ENCODE data around the gene DSC2. TPM values are rescaled to one million over a fixed set of nuclear protein-coding genes. Genes with fewer than 3 reads are reported as not detected.

DSC2 gene
- total RNA-seq, 1 experiment from 2014 or later, result not detected

- Histone ChIP-seq H3K27me3 (no peaks in the 10 kb centered on the region), H3K9me3 (replicated peaks) (no peaks in the 10 kb centered on the region), H3K4me3 (no peak overlapping the region), H3K36me3 (no peaks in the 10 kb centered on the region), H3K27ac (no peak overlapping the region), H3K4me1 (no peaks in the 10 kb centered on the region)
- no peak for DNase-seq
Observed at GRCh38 chr18:31103423-31103822, 1.2 kb upstream of the DSC2 start.

GRCh38 chr18:31102941-31103340 is 720 bp upstream of the DSC2 start:
- DNase-seq, result no peak
- no peaks in the 10 kb centered on the region for H3K27me3 ChIP-seq
- no peak overlapping the region for H3K27ac ChIP-seq
- no peaks in the 10 kb centered on the region for H3K36me3 ChIP-seq
- no peaks in the 10 kb centered on the region for H3K4me1 ChIP-seq
- H3K4me3 ChIP-seq, result no peak overlapping the region
- no peaks in the 10 kb centered on the region for H3K9me3 ChIP-seq (replicated peaks)

- Histone ChIP-seq H3K27me3 (no peaks in the 10 kb centered on the region), H3K27ac (no peak overlapping the region), H3K9me3 (replicated peaks) (no peaks in the 10 kb centered on the region), H3K36me3 (no peaks in the 10 kb centered on the region), H3K4me3 (no peak overlapping the region), H3K4me1 (no peaks in the 10 kb centered on the region)
- DNase-seq, result no peak
Observed at GRCh38 chr18:31101183-31102024, 817 bp downstream of the DSC2 start.

GRCh38 chr18:31100436-31101182 is 1.6 kb downstream of the DSC2 start:
- DNase-seq, result no peak
- no peak overlapping the region for H3K27ac ChIP-seq
- H3K9me3 ChIP-seq (replicated peaks), result no peaks in the 10 kb centered on the region
- no peaks in the 10 kb centered on the region for H3K36me3 ChIP-seq
- H3K27me3 ChIP-seq, result no peaks in the 10 kb centered on the region
- no peaks in the 10 kb centered on the region for H3K4me1 ChIP-seq
- H3K4me3 ChIP-seq, result no peak overlapping the region

GRCh38 chr18:31099450-31100230 is 2.6 kb downstream of the DSC2 start:
- DNase-seq, result no peak
- Histone ChIP-seq H3K27me3 (no peaks in the 10 kb centered on the region), H3K4me3 (no peak overlapping the region), H3K27ac (no peak overlapping the region), H3K9me3 (replicated peaks) (no peaks in the 10 kb centered on the region), H3K4me1 (no peaks in the 10 kb centered on the region), H3K36me3 (no peaks in the 10 kb centered on the region)

- Histone ChIP-seq H3K9me3 (replicated peaks) (no peaks in the 10 kb centered on the region), H3K27ac (no peak overlapping the region), H3K4me1 (no peaks in the 10 kb centered on the region), H3K36me3 (no peaks in the 10 kb centered on the region), H3K4me3 (no peak overlapping the region), H3K27me3 (no peaks in the 10 kb centered on the region)
- no peak for DNase-seq
Observed at GRCh38 chr18:31098878-31099277, 3.3 kb downstream of the DSC2 start.

GRCh38 chr18:31097666-31098065 is 4.6 kb downstream of the DSC2 start:
- Histone ChIP-seq H3K4me3 (no peak overlapping the region), H3K4me1 (no peaks in the 10 kb centered on the region), H3K36me3 (no peaks in the 10 kb centered on the region), H3K9me3 (replicated peaks) (no peaks in the 10 kb centered on the region), H3K27me3 (no peaks in the 10 kb centered on the region), H3K27ac (no peak overlapping the region)
- DNase-seq, result no peak

- Histone ChIP-seq H3K4me1 (no peaks in the 10 kb centered on the region), H3K4me3 (no peak overlapping the region), H3K9me3 (replicated peaks) (no peaks in the 10 kb centered on the region), H3K27me3 (no peaks in the 10 kb centered on the region), H3K27ac (no peak overlapping the region), H3K36me3 (no peaks in the 10 kb centered on the region)
- no peak for DNase-seq
Observed at GRCh38 chr18:31093880-31094279, 8.3 kb downstream of the DSC2 start.

GRCh38 chr18:31093294-31093693 is 8.9 kb downstream of the DSC2 start:
- Histone ChIP-seq H3K4me3 (no peak overlapping the region), H3K4me1 (no peaks in the 10 kb centered on the region), H3K27ac (no peak overlapping the region), H3K9me3 (replicated peaks) (no peaks in the 10 kb centered on the region), H3K36me3 (no peaks in the 10 kb centered on the region), H3K27me3 (no peaks in the 10 kb centered on the region)
- no peak for DNase-seq

GRCh38 chr18:31091350-31091749 is 10.9 kb downstream of the DSC2 start:
- no peak overlapping the region for H3K27ac ChIP-seq
- no peak overlapping the region for H3K4me3 ChIP-seq
- H3K36me3 ChIP-seq, result no peaks in the 10 kb centered on the region
- no peak for DNase-seq
- H3K27me3 ChIP-seq, result no peaks in the 10 kb centered on the region
- H3K4me1 ChIP-seq, result no peaks in the 10 kb centered on the region
- H3K9me3 ChIP-seq (replicated peaks), result no peaks in the 10 kb centered on the region

- Histone ChIP-seq H3K4me3 (no peak overlapping the region), H3K36me3 (no peaks in the 10 kb centered on the region), H3K4me1 (no peaks in the 10 kb centered on the region), H3K9me3 (replicated peaks) (no peaks in the 10 kb centered on the region), H3K27ac (no peak overlapping the region), H3K27me3 (no peaks in the 10 kb centered on the region)
- no peak for DNase-seq
Observed at GRCh38 chr18:31088532-31088931, 13.7 kb downstream of the DSC2 start.

GRCh38 chr18:31079973-31080372 is 22.2 kb downstream of the DSC2 start:
- Histone ChIP-seq H3K4me1 (no peaks in the 10 kb centered on the region), H3K4me3 (no peak overlapping the region), H3K27me3 (no peaks in the 10 kb centered on the region), H3K27ac (no peak overlapping the region), H3K9me3 (replicated peaks) (no peaks in the 10 kb centered on the region), H3K36me3 (no peaks in the 10 kb centered on the region)
- no peak for DNase-seq

- H3K9me3 ChIP-seq (replicated peaks), result no peaks in the 10 kb centered on the region
- DNase-seq, result no peak
- no peak overlapping the region for H3K4me3 ChIP-seq
- H3K27me3 ChIP-seq, result no peaks in the 10 kb centered on the region
- H3K27ac ChIP-seq, result no peak overlapping the region
- no peaks in the 10 kb centered on the region for H3K36me3 ChIP-seq
- H3K4me1 ChIP-seq, result no peaks in the 10 kb centered on the region
Observed at GRCh38 chr18:31077878-31078277, 24.3 kb downstream of the DSC2 start.

- H3K4me1 ChIP-seq, result no peaks in the 10 kb centered on the region
- H3K36me3 ChIP-seq, result no peaks in the 10 kb centered on the region
- no peak overlapping the region for H3K27ac ChIP-seq
- no peaks in the 10 kb centered on the region for H3K27me3 ChIP-seq
- no peaks in the 10 kb centered on the region for H3K9me3 ChIP-seq (replicated peaks)
- no peak overlapping the region for H3K4me3 ChIP-seq
- DNase-seq, result no peak
Observed at GRCh38 chr18:31072175-31072574, 30.0 kb downstream of the DSC2 start.

- Histone ChIP-seq H3K36me3 (no peaks in the 10 kb centered on the region), H3K4me3 (no peak overlapping the region), H3K9me3 (replicated peaks) (no peaks in the 10 kb centered on the region), H3K27ac (no peak overlapping the region), H3K27me3 (no peaks in the 10 kb centered on the region), H3K4me1 (no peaks in the 10 kb centered on the region)
- DNase-seq, result peak in 1 of 2 experiments; percentile 1
Observed at GRCh38 chr18:31070206-31070605, 32.0 kb downstream of the DSC2 start.
